Mammary epithelial cell (primary cell): Measurements from ENCODE around the gene HSPA1B.

Experiments used
- CTCF ChIP-seq, 2 donors: IDR thresholded peaks in 1 of 2; conservative IDR thresholded peaks in 1 of 2; 2 replicates each; pipeline ENCODE4 v1.5.1; 2011 to 2012; ENCODE audit warnings: inconsistent platforms in 2 of 2, low read length in 2 of 2, mild to moderate bottlenecking in 2 of 2, control low read depth in 1 of 2, low read depth in 1 of 2; ENCODE audit not compliant: insufficient read depth in 1 of 2; ENCODE audit errors: extremely low read depth in 1 of 2
- EZH2 ChIP-seq: IDR thresholded peaks from 2 replicates; pipeline ENCODE4 v1.6.1; 2012; ENCODE audit warnings: low read length, inconsistent platforms, borderline replicate concordance

DNA sequence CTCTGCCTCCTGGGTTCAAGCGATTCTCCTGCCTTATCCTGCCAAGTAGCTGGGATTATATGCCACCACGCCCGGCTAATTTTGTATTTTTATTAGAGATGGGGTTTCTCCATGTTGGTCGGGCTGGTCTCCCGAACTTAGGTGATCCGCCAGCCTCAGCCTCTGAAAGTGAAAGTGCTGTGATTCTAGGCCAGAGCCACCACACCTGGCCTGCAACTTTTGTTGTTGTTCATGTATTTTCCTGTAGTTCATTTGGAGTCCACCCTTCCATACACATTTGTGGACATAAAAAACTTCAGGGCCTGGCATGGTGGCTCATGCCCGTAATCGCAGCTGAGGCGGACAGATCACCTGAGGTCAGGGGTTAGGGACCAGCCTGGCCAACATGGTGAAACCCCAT is 14.5 kb downstream of the HSPA1B start:
- TF ChIP-seq CTCF (conservative IDR thresholded peaks at IDR 0.05 in 1 of 2, IDR thresholded peaks at IDR 0.05 in 1 of 2; ENCODE audit: extremely low read depth in 1 of 2, insufficient read depth in 1 of 2, low read depth in 1 of 2, low read length in 2 of 2), result no peak
- no peak for TF ChIP-seq EZH2
